Measurements from ENCODE around the gene CACNA2D1.
"Not testable (repeated sequence)": the region's sequence is repeated elsewhere in the genome, so short reads cannot be mapped to it uniquely, and the experiment has no call there.

CACNA2D1 gene

GRCh38 chr7:82433507-82433906 is 10.1 kb downstream of the CACNA2D1 start:
- DNase-seq, result no peak

- DNase-seq, result not testable (repeated sequence)
Observed at GRCh38 chr7:82432743-82433142, 10.8 kb downstream of the CACNA2D1 start.

- no peak for DNase-seq
Observed at GRCh38 chr7:82430500-82431465, 12.8 kb downstream of the CACNA2D1 start.

- DNase-seq, result no peak
Observed at GRCh38 chr7:82429408-82429807, 14.2 kb downstream of the CACNA2D1 start.

- DNase-seq, result no peak
Observed at GRCh38 chr7:82428186-82428961, 15.2 kb downstream of the CACNA2D1 start.

GRCh38 chr7:82423446-82423845 is 20.1 kb downstream of the CACNA2D1 start:
- no peak for DNase-seq

GRCh38 chr7:82419200-82419599 is 24.4 kb downstream of the CACNA2D1 start:
- no peak for DNase-seq

GRCh38 chr7:82417898-82418297 is 25.7 kb downstream of the CACNA2D1 start:
- no peak for DNase-seq

- DNase-seq, result no peak
Observed at GRCh38 chr7:82416402-82416801, 27.2 kb downstream of the CACNA2D1 start.

- no peak for DNase-seq
Observed at GRCh38 chr7:82414389-82414788, 29.2 kb downstream of the CACNA2D1 start.

- no peak for DNase-seq
Observed at GRCh38 chr7:82413237-82413636, 30.3 kb downstream of the CACNA2D1 start.

- no peak for DNase-seq
Observed at GRCh38 chr7:82411732-82412131, 31.8 kb downstream of the CACNA2D1 start.

- no peak for DNase-seq
Observed at GRCh38 chr7:82410461-82410860, 33.1 kb downstream of the CACNA2D1 start.

- DNase-seq, result no peak
Observed at GRCh38 chr7:82406937-82407336, 36.6 kb downstream of the CACNA2D1 start.

- DNase-seq, result no peak
Observed at GRCh38 chr7:82405301-82405700, 38.3 kb downstream of the CACNA2D1 start.

- DNase-seq, result no peak
Observed at GRCh38 chr7:82404652-82405051, 38.9 kb downstream of the CACNA2D1 start.

- DNase-seq, result no peak
Observed at GRCh38 chr7:82404094-82404493, 39.5 kb downstream of the CACNA2D1 start.

- no peak for DNase-seq
Observed at GRCh38 chr7:82397879-82398524, 45.6 kb downstream of the CACNA2D1 start.

GRCh38 chr7:82396343-82396742 is 47.2 kb downstream of the CACNA2D1 start:
- no peak for DNase-seq

GRCh38 chr7:82395147-82395546 is 48.4 kb downstream of the CACNA2D1 start:
- DNase-seq, result no peak

- DNase-seq, result no peak
Observed at GRCh38 chr7:82393840-82394220, 49.7 kb downstream of the CACNA2D1 start.

- DNase-seq, result no peak
Observed at GRCh38 chr7:82393076-82393839, 50.3 kb downstream of the CACNA2D1 start.

GRCh38 chr7:82390936-82391335 is 52.6 kb downstream of the CACNA2D1 start:
- DNase-seq, result no peak

Data from stimulated activated CD4-positive, alpha-beta T cell treated with anti-CD3 and anti-CD28 coated beads, Interleukin-1b, Interleukin-23, amount 100 ng/mL, for 48 hours (primary cell).